Activated B cell treated with CpG ODN at 0.5 μM for 24 hours (primary cell): Measurements from ENCODE around the gene KIF5A. TPM values are rescaled to one million over a fixed set of nuclear protein-coding genes. Genes with fewer than 3 reads are reported as not detected.

ENCODE experiments used
- ATAC-seq: fragments of 200-7000 bp; cut with Tn5 transposase; one replicate; pipeline ENCODE4 v1.10.0; 2021; ENCODE audit warnings: low read depth, mild to moderate bottlenecking, moderate library complexity
- CTCF ChIA-PET: fragments of 350-600 bp; sonication (Branson Sonifier 250); formaldehyde crosslinking; loops from one replicate; lab custom pipeline; 2021; ENCODE audit warnings: antibody characterized with exemption; lab: Charles Lee
- POLR2A ChIA-PET: fragments of 350-600 bp; sonication (Branson Sonifier 250); formaldehyde crosslinking; loops from one replicate; lab custom pipeline; 2021; ENCODE audit warnings: antibody characterized with exemption; lab: Charles Lee
- DNase-seq: peaks from one replicate; pipeline ENCODE4 v3.0.0; 2022
- H3K27ac Mint-ChIP-seq: one replicate; pipeline ENCODE4 v1.8.0; 2020; ENCODE audit warnings: mixed read lengths
- H3K27me3 Mint-ChIP-seq: one replicate; pipeline ENCODE4 v1.8.0; 2021; ENCODE audit warnings: mixed read lengths
- H3K36me3 Mint-ChIP-seq: one replicate; pipeline ENCODE4 v1.8.0; 2021; ENCODE audit warnings: low read depth, mixed read lengths
- H3K4me1 Mint-ChIP-seq: one replicate; pipeline ENCODE4 v1.8.0; 2021; ENCODE audit warnings: mixed read lengths
- H3K4me3 Mint-ChIP-seq: one replicate; pipeline ENCODE4 v1.8.0; 2020; ENCODE audit warnings: mild to moderate bottlenecking, mixed read lengths
- H3K9me3 Mint-ChIP-seq: one replicate; pipeline ENCODE4 v1.8.0; 2020; ENCODE audit warnings: mixed read lengths
- intact Hi-C: fragments of 100-400 bp; cut with micrococcal nuclease; formaldehyde crosslinking; loops from one replicate; pipeline ENCODE4 v1.15.1; 2024
- total RNA-seq: library from RNA; stranded (reverse); gene quantifications from 2 replicates; pipeline ENCODE4 v1.2.3, GENCODE V29; 2022
- TF ChIP-seq, protein P1 (sequence below): fragments of 200-600 bp; IDR thresholded peaks from one replicate; pipeline ENCODE4 v1.8.0; 2022; ENCODE audit warnings: antibody characterized with exemption, mild to moderate bottlenecking

Gene KIF5A
- total RNA-seq, 1 donor from 2014 or later: 0.13 TPM

DNA sequence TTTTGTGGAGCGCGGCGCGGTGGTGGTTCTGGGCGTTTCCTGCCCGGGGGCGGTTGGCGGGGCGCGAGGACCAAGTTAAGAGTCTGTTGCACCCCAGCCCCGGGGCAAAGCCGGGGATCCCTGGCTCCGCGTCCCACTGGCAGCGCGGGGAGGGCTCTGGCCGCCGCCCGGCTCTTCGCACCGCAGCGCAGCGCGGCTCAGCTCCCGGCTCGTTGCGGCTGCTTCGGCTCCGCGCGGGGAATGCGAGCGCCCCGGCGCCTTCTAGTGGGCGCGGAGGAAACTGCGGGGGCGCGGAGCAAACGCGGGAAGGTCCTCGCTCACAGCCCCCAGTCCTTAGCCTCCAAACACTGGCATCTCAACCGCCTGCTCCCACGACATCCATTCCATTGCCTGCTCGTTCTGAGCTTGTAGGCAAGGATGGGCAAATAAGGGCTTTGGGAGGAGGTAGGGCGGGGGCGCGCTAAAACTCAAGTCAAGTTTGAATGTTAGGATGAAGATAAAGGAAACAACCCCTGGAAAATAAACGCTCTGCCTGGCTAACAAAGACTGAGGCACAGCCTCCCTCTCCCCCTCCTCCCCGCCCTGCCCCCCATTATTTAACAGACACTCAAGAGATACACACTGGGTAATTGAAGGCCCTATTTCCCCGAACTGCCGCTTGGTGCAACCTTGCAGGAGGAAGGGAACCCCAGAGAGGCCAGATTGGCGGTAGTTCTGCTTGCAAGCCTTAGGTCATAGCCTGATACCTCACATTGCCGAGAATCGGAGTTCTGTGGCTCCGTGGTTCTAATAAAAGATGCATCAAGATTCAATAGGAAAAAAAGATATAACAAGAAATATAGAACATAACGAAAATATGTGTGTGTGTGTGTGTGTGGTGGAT is 83.4 kb downstream of the KIF5A start, which contains the start of gene B4GALNT1:
Gene B4GALNT1, minus strand, starts transcription at position 244 of the 883 bp plus-strand sequence. CDS start 1,069 bp downstream, outside the sequence.
- Mint-ChIP-seq H3K9me3 (no peaks in the 10 kb centered on the region), H3K36me3 (no peaks in the 10 kb centered on the region), H3K27ac (no peak within 1 kb of the TSS), H3K27me3 (peaks cover 45% of the 10 kb centered on the region), H3K4me1 (peaks cover 9% of the 10 kb centered on the region), H3K4me3 (peak within 1 kb of the TSS; percentile 73)
- intact Hi-C loops: loop anchor here (1.0 to 5.0 kb wide), 6 partner anchors 12 to 174 kb away; partner anchors contain the start of genes GLI1 and OS9
- ChIA-PET POLR2A (interaction anchor here (0.7 kb wide), 1 partner anchor 12 kb away, joined by 6 read pairs; no protein-coding TSS in a partner anchor), CTCF (interaction anchor here (0.9 to 3.4 kb wide), 5 partner anchors 10 to 174 kb away, joined by 3 to 28 read pairs (median 5); no protein-coding TSS in a partner anchor)
- DNase-seq: peak; percentile 75
- TF ChIP-seq, protein P1, sequence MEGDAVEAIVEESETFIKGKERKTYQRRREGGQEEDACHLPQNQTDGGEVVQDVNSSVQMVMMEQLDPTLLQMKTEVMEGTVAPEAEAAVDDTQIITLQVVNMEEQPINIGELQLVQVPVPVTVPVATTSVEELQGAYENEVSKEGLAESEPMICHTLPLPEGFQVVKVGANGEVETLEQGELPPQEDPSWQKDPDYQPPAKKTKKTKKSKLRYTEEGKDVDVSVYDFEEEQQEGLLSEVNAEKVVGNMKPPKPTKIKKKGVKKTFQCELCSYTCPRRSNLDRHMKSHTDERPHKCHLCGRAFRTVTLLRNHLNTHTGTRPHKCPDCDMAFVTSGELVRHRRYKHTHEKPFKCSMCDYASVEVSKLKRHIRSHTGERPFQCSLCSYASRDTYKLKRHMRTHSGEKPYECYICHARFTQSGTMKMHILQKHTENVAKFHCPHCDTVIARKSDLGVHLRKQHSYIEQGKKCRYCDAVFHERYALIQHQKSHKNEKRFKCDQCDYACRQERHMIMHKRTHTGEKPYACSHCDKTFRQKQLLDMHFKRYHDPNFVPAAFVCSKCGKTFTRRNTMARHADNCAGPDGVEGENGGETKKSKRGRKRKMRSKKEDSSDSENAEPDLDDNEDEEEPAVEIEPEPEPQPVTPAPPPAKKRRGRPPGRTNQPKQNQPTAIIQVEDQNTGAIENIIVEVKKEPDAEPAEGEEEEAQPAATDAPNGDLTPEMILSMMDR: peak; percentile 27
- ATAC-seq: peak; percentile 94

Other genes with a start within 250 kb of the KIF5A start
- 74.2 and 75.6 TPM in 2 replicates for gene R3HDM2, start 119.0 kb upstream of the KIF5A start, total RNA-seq
- gene INHBC, start 115.3 kb upstream of the KIF5A start, total RNA-seq: 0.10 TPM in 1 of 2 replicates, not detected in the other
- gene INHBE, start 94.7 kb upstream of the KIF5A start, total RNA-seq: 0.07 and 0.29 TPM in 2 replicates
- 0.51 and 1.3 TPM in 2 replicates for gene GLI1, start 90.3 kb upstream of the KIF5A start, total RNA-seq
- gene ARHGAP9, start 70.2 kb upstream of the KIF5A start, total RNA-seq: 98.8 and 104 TPM in 2 replicates
- gene MARS1, start 62.0 kb upstream of the KIF5A start, total RNA-seq: 368 and 425 TPM in 2 replicates
- gene DDIT3, start 29.5 kb upstream of the KIF5A start, total RNA-seq: 30.5 and 34.3 TPM in 2 replicates
- 96.0 and 105 TPM in 2 replicates for gene MBD6, start 27.2 kb upstream of the KIF5A start, total RNA-seq
- 83.3 and 91.8 TPM in 2 replicates for gene DCTN2, start 2.9 kb upstream of the KIF5A start, total RNA-seq
- 16.5 and 17.9 TPM in 2 replicates for gene PIP4K2C, start 41.1 kb downstream of the KIF5A start, total RNA-seq
- gene DTX3, start 54.8 kb downstream of the KIF5A start, total RNA-seq: 3.7 and 3.9 TPM in 2 replicates
- not detected in 2 replicates for gene ARHGEF25, start 61.4 kb downstream of the KIF5A start, total RNA-seq
- gene B4GALNT1, start 83.2 kb downstream of the KIF5A start, total RNA-seq: 0.31 and 0.51 TPM in 2 replicates
- gene OS9, start 144.1 kb downstream of the KIF5A start, total RNA-seq: 166 TPM in 2 replicates
- gene AGAP2, start 188.7 kb downstream of the KIF5A start, total RNA-seq: 17.5 and 18.5 TPM in 2 replicates
- gene TSPAN31, start 195.0 kb downstream of the KIF5A start, total RNA-seq: 35.8 and 37.6 TPM in 2 replicates
- gene CDK4, start 202.3 kb downstream of the KIF5A start, total RNA-seq: 95.7 and 95.9 TPM in 2 replicates
- gene MARCHF9, start 205.1 kb downstream of the KIF5A start, total RNA-seq: 54.1 and 58.2 TPM in 2 replicates
- gene CYP27B1, start 217.0 kb downstream of the KIF5A start, total RNA-seq: 2.4 and 2.5 TPM in 2 replicates
- 32.2 and 40.7 TPM in 2 replicates for gene METTL1, start 222.1 kb downstream of the KIF5A start, total RNA-seq
- gene EEF1AKMT3, start 222.6 kb downstream of the KIF5A start, total RNA-seq: 0.60 and 1.2 TPM in 2 replicates
- gene TSFM, start 232.7 kb downstream of the KIF5A start, total RNA-seq: 28.4 and 33.4 TPM in 2 replicates